SK-N-SH treated with all-trans-retinoic acid at 6 μM for 48 hours (cell line): ENCODE data around the gene LCTL.

Experiments
- ISL1 ChIP-seq: fragments of 250-450 bp; sonication (Bioruptor Pico); IDR thresholded peaks from 2 replicates; pipeline ENCODE4 v2.1.2; 2022; ENCODE audit warnings: mild to moderate bottlenecking, moderate library complexity
- ZFP30 ChIP-seq: fragments of 450-650 bp; formaldehyde crosslinking; IDR thresholded peaks from 2 replicates; pipeline ENCODE4 v1.5.0; 2022; ENCODE audit warnings: mild to moderate bottlenecking, moderate library complexity
- ZNF8 ChIP-seq: fragments of 450-650 bp; formaldehyde crosslinking; IDR thresholded peaks from 2 replicates; pipeline ENCODE4 v1.5.0; 2020; ENCODE audit warnings: mild to moderate bottlenecking, moderate library complexity

- TF ChIP-seq ZNF8 (CRISPR knock-in tag) (no peak), ISL1 (CRISPR knock-in tag) (no peak), ZFP30 (no peak)
These were observed 26.9 kb upstream of the LCTL start for GRCh38 chr15:66592505-66593218.
